ENCODE data around the gene ABCC4.

Gene ABCC4

DNA sequence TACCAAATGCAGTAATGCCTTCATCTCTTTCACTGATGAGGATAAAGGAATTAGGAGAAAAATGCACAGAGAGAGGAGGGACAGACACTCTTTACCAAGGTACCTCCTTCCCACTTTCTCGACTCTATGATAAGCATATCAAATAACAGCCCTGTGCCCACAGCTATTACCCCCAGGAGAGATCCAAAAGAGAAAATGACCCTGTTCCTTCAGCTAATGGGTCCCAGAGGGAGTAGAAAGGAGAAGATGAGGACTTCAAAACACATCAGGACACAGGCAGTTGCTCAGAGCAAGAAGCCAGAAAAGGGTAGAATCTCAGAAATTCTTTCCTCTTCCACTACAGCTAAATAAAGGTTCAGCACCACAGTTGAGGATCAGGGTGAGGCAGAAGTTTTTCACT lies 80.6 kb downstream of the ABCC4 start:
- TF ChIP-seq CTCF (IDR thresholded peaks at IDR 0.05; ENCODE audit: extremely low read depth, insufficient read depth, missing control alignments) = no peak
- in situ Hi-C loops (cut with MboI; ENCODE audit: low pct_unique_long_range_greater_than_20kb, low sequenced_read_pairs, unreplicated experiment) = no loop called here
- no peak for DNase-seq (ENCODE audit: low spot score)

DNA sequence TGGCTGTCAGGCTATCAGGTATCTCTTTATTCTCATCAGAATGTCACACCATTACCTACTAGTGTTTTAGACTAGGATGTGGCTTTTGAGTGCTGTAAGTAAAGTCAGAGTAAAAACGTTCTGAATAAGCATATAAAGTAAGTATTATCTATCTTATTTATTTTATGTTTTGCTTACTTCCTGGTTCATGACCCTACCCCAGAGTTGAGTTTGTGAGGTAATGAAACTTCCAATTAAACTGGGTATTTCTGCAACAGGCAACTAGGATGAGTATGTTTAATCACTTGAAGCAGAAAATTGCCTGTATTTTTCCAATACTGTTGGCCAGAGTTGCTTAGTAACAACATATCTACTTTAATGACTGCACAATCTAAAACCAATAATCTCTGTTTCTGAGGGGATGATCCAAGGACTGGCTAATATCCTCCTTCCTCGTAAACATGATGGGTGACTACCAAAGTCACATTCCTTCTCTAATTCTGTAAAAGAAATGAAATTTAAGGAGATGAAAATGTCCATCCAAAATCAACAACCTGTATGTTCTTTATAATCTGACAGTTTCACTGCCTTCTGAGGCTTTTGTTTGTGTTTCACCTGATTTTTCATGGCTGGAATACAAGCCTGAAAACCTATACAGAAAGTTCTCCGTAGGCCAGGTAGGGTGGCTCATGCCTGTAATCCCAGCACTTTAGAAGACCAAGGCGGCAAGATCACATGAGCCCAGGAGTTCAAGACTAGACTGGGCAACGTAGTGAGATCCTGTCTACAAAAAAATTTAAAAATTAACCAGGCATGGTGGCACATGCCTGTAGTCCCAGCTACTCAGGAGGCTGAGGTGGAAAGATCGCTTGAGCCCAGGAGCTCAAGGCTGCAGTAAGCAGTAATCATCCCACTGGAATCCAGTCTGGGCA lies 83.1 kb downstream of the ABCC4 start:
- no peak for DNase-seq (ENCODE audit: low spot score)
- in situ Hi-C loops (cut with MboI; ENCODE audit: low pct_unique_long_range_greater_than_20kb, low sequenced_read_pairs, unreplicated experiment) = no loop called here
- TF ChIP-seq CTCF (IDR thresholded peaks at IDR 0.05; ENCODE audit: extremely low read depth, insufficient read depth, missing control alignments) = no peak

- TF ChIP-seq CTCF (IDR thresholded peaks at IDR 0.05; ENCODE audit: extremely low read depth, insufficient read depth, missing control alignments) = no peak
- in situ Hi-C loops (cut with MboI; ENCODE audit: low pct_unique_long_range_greater_than_20kb, low sequenced_read_pairs, unreplicated experiment) = no loop called here
- DNase-seq (ENCODE audit: low spot score) = no peak
Observed at GRCh38 chr13:95216182-95216581, 85.1 kb downstream of the ABCC4 start.

GRCh38 chr13:95212983-95213850 lies 88.0 kb downstream of the ABCC4 start:
- DNase-seq (ENCODE audit: low spot score) = no peak
- in situ Hi-C loops (cut with MboI; ENCODE audit: low pct_unique_long_range_greater_than_20kb, low sequenced_read_pairs, unreplicated experiment) = no loop called here
- no peak for TF ChIP-seq CTCF (IDR thresholded peaks at IDR 0.05; ENCODE audit: extremely low read depth, insufficient read depth, missing control alignments)

- TF ChIP-seq CTCF (IDR thresholded peaks at IDR 0.05; ENCODE audit: extremely low read depth, insufficient read depth, missing control alignments) = no peak
- no peak for DNase-seq (ENCODE audit: low spot score)
- in situ Hi-C loops (cut with MboI; ENCODE audit: low pct_unique_long_range_greater_than_20kb, low sequenced_read_pairs, unreplicated experiment) = no loop called here
Observed at GRCh38 chr13:95209109-95209508, 92.1 kb downstream of the ABCC4 start.

- in situ Hi-C loops (cut with MboI; ENCODE audit: low pct_unique_long_range_greater_than_20kb, low sequenced_read_pairs, unreplicated experiment) = no loop called here
- no peak for TF ChIP-seq CTCF (IDR thresholded peaks at IDR 0.05; ENCODE audit: extremely low read depth, insufficient read depth, missing control alignments)
- no peak for DNase-seq (ENCODE audit: low spot score)
Observed at GRCh38 chr13:95207769-95208366, 93.4 kb downstream of the ABCC4 start.
